H1 (cell line): Measurements from ENCODE around the gene SLC4A7. TPM values are rescaled to one million over a fixed set of nuclear protein-coding genes. Genes with fewer than 3 reads are reported as not detected.

Experiments
- BRCA1 ChIP-seq: IDR thresholded peaks from 2 replicates; pipeline ENCODE4 v1.6.1; 2012; ENCODE audit warnings: low read depth, low read length, improper control_type of control experiment
- CEBPB ChIP-seq: IDR thresholded peaks from 2 replicates; pipeline ENCODE4 v1.6.1; 2012; ENCODE audit warnings: low read depth, low read length
- CHD1 ChIP-seq: IDR thresholded peaks from 2 replicates; pipeline ENCODE4 v1.6.1; 2012; ENCODE audit warnings: low read depth, low read length, improper control_type of control experiment
- CHD2 ChIP-seq: IDR thresholded peaks from 2 replicates; pipeline ENCODE4 v1.6.1; 2012; ENCODE audit warnings: low read length, improper control_type of control experiment
- NRF1 ChIP-seq: IDR thresholded peaks from 2 replicates; pipeline ENCODE4 v1.6.1; 2011; ENCODE audit warnings: mild to moderate bottlenecking, low read depth, low read length, improper control_type of control experiment
- RBBP5 ChIP-seq: IDR thresholded peaks from 2 replicates; pipeline ENCODE4 v1.7.1; 2012; ENCODE audit warnings: low read depth, mild to moderate bottlenecking, inconsistent platforms, low read length, moderate library complexity, borderline replicate concordance
- RFX5 ChIP-seq: IDR thresholded peaks from 2 replicates; pipeline ENCODE4 v1.6.1; 2011; ENCODE audit warnings: low read depth, low read length, improper control_type of control experiment, borderline replicate concordance
- SRF ChIP-seq: IDR thresholded peaks from 2 replicates; pipeline ENCODE4 v1.6.1; 2011; ENCODE audit warnings: mild to moderate bottlenecking, low read depth, low read length, moderate library complexity
- TEAD4 ChIP-seq: IDR thresholded peaks from 2 replicates; pipeline ENCODE4 v1.6.1; 2012; ENCODE audit warnings: low read depth, low read length, inconsistent platforms, mixed read lengths
- polyA plus RNA-seq, 7 experiments: library from polyadenylated mRNA; depleted of rRNA in 3 of 7; stranded (reverse) in 5 of 7; unstranded in 2 of 7; fragments of >200 nt in 5 of 7; fragments of 200-250 nt in 2 of 7; gene quantifications; 1 replicate in 5 of 7; 2 replicates in 1 of 7; 4 replicates in 1 of 7; pipeline versions ENCODE4 v1.2.1 to v1.2.3, GENCODE V29; 2011 to 2013; ENCODE audit warnings: missing spikeins in 2 of 7, mixed read lengths in 2 of 7
- total RNA-seq: library from RNA; stranded (reverse); fragmentation: NEBNext Ultra II Directional; extraction: Animal tissue kit (Norgen Biotek cat#: 25700); gene quantifications from 2 replicates; pipeline ENCODE4 v1.2.1, GENCODE V29; 2021
- TF ChIP-seq, protein P1 (sequence below): fragments of 300-600 bp; sonication (generic); IDR thresholded peaks from 2 replicates; pipeline ENCODE4 v1.7.1; 2012; ENCODE audit warnings: low read length, moderate library complexity, mild to moderate bottlenecking, inconsistent platforms; ENCODE audit not compliant: insufficient replicate concordance

The SLC4A7 gene
- total and polyA plus RNA-seq, 2 of the 8 experiments (the other 6 are each of a cell fraction or from before 2014, with no cell fraction given): 14.9 to 70.5 TPM

GRCh38 chr3:27345045-27345444 is 139.1 kb downstream of the SLC4A7 start (continued):
- TF ChIP-seq, protein P1, sequence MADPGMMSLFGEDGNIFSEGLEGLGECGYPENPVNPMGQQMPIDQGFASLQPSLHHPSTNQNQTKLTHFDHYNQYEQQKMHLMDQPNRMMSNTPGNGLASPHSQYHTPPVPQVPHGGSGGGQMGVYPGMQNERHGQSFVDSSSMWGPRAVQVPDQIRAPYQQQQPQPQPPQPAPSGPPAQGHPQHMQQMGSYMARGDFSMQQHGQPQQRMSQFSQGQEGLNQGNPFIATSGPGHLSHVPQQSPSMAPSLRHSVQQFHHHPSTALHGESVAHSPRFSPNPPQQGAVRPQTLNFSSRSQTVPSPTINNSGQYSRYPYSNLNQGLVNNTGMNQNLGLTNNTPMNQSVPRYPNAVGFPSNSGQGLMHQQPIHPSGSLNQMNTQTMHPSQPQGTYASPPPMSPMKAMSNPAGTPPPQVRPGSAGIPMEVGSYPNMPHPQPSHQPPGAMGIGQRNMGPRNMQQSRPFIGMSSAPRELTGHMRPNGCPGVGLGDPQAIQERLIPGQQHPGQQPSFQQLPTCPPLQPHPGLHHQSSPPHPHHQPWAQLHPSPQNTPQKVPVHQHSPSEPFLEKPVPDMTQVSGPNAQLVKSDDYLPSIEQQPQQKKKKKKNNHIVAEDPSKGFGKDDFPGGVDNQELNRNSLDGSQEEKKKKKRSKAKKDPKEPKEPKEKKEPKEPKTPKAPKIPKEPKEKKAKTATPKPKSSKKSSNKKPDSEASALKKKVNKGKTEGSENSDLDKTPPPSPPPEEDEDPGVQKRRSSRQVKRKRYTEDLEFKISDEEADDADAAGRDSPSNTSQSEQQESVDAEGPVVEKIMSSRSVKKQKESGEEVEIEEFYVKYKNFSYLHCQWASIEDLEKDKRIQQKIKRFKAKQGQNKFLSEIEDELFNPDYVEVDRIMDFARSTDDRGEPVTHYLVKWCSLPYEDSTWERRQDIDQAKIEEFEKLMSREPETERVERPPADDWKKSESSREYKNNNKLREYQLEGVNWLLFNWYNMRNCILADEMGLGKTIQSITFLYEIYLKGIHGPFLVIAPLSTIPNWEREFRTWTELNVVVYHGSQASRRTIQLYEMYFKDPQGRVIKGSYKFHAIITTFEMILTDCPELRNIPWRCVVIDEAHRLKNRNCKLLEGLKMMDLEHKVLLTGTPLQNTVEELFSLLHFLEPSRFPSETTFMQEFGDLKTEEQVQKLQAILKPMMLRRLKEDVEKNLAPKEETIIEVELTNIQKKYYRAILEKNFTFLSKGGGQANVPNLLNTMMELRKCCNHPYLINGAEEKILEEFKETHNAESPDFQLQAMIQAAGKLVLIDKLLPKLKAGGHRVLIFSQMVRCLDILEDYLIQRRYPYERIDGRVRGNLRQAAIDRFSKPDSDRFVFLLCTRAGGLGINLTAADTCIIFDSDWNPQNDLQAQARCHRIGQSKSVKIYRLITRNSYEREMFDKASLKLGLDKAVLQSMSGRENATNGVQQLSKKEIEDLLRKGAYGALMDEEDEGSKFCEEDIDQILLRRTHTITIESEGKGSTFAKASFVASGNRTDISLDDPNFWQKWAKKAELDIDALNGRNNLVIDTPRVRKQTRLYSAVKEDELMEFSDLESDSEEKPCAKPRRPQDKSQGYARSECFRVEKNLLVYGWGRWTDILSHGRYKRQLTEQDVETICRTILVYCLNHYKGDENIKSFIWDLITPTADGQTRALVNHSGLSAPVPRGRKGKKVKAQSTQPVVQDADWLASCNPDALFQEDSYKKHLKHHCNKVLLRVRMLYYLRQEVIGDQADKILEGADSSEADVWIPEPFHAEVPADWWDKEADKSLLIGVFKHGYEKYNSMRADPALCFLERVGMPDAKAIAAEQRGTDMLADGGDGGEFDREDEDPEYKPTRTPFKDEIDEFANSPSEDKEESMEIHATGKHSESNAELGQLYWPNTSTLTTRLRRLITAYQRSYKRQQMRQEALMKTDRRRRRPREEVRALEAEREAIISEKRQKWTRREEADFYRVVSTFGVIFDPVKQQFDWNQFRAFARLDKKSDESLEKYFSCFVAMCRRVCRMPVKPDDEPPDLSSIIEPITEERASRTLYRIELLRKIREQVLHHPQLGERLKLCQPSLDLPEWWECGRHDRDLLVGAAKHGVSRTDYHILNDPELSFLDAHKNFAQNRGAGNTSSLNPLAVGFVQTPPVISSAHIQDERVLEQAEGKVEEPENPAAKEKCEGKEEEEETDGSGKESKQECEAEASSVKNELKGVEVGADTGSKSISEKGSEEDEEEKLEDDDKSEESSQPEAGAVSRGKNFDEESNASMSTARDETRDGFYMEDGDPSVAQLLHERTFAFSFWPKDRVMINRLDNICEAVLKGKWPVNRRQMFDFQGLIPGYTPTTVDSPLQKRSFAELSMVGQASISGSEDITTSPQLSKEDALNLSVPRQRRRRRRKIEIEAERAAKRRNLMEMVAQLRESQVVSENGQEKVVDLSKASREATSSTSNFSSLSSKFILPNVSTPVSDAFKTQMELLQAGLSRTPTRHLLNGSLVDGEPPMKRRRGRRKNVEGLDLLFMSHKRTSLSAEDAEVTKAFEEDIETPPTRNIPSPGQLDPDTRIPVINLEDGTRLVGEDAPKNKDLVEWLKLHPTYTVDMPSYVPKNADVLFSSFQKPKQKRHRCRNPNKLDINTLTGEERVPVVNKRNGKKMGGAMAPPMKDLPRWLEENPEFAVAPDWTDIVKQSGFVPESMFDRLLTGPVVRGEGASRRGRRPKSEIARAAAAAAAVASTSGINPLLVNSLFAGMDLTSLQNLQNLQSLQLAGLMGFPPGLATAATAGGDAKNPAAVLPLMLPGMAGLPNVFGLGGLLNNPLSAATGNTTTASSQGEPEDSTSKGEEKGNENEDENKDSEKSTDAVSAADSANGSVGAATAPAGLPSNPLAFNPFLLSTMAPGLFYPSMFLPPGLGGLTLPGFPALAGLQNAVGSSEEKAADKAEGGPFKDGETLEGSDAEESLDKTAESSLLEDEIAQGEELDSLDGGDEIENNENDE: no peak
- no peak for TF ChIP-seq NRF1
- no peak for TF ChIP-seq RBBP5
- TF ChIP-seq CHD2: no peak
- no peak for TF ChIP-seq SRF
- TF ChIP-seq TEAD4: no peak
- no peak for TF ChIP-seq BRCA1
- no peak for TF ChIP-seq CHD1
- TF ChIP-seq RFX5: no peak
- no peak for TF ChIP-seq CEBPB
- TF ChIP-seq, all 59 proteins: peak for 0
